Measurements from ENCODE around the gene ANXA5. TPM values are rescaled to one million over a fixed set of nuclear protein-coding genes. Genes with fewer than 3 reads are reported as not detected.

ANXA5 gene
- polyA plus RNA-seq, 1 of the 3 experiments (the other 2 are of a cell fraction), result 379 TPM

DNA sequence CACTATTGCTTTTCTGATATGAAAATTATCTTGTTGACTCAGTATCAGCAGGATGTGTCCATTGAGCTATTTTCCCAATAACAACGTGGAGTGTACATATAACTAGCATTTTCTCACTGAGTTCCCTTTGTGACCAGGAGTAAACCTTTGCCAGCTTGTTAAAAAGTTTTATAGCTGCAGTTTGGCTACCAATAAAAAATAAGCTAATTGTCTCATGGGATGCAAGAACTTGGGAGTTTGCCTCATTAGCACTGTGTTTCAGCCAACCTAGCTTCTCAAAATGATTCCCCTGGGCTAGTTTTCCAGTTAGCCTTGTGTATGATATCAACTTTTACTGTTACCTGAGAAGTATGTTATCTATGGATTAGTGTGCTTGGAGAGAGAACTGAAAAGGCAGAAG lies 24.9 kb upstream of the ANXA5 start:
- CTCF ChIA-PET, result interaction anchor here (0.9 kb wide), 1 partner anchor 15 kb away, joined by 4 read pairs; no protein-coding TSS in a partner anchor
- Histone ChIP-seq H3K4me2 (no peak overlapping the region), H3K79me2 (ENCODE audit: insufficient read depth) (no peaks in the 10 kb centered on the region)

More for the DNA sequence above, 24.9 kb upstream of the ANXA5 start:
- no peak for DNase-seq
- no peak overlapping the region for H3K27ac ChIP-seq (ENCODE audit: low read depth in 2 of 2, low read length in 1 of 2)
- H3K9me3 ChIP-seq, result no peaks in the 10 kb centered on the region
- H2AFZ ChIP-seq (ENCODE audit: low read depth), result no peak overlapping the region
- H3K27me3 ChIP-seq (ENCODE audit: insufficient read depth), result no peaks in the 10 kb centered on the region
- POLR2A ChIA-PET, result no interaction called here
- no peaks in the 10 kb centered on the region for H3K4me1 ChIP-seq (ENCODE audit: control insufficient read depth in 1 of 2, insufficient read depth in 2 of 2, low read depth in 1 of 2, low read length in 1 of 2)
- TF ChIP-seq ELF1 (IDR thresholded peaks at IDR 0.05) (no peak), RAD21 (IDR thresholded peaks at IDR 0.05; ENCODE audit: low read length) (no peak), FOXM1 (IDR thresholded peaks at IDR 0.05; ENCODE audit: low read depth) (no peak), EP300 (IDR thresholded peaks at IDR 0.05; ENCODE audit: borderline replicate concordance in 1 of 2, low read depth in 1 of 2, low read length in 1 of 2) (no peak), MXI1 (IDR thresholded peaks at IDR 0.05; ENCODE audit: low read depth, low read length) (no peak), FOXJ3 (CRISPR knock-in tag; IDR thresholded peaks at IDR 0.05) (no peak), MEF2A (IDR thresholded peaks at IDR 0.05; ENCODE audit: borderline replicate concordance, low read depth) (no peak), NFIC (IDR thresholded peaks at IDR 0.05; ENCODE audit: borderline replicate concordance) (no peak), NRF1 (IDR thresholded peaks at IDR 0.05; ENCODE audit: low read depth, low read length) (no peak), POLR2AphosphoS5 (IDR thresholded peaks at IDR 0.05; ENCODE audit: low read depth, low read length) (no peak), RCOR1 (IDR thresholded peaks at IDR 0.05; ENCODE audit: low read length) (no peak), SIN3A (IDR thresholded peaks at IDR 0.05; ENCODE audit: borderline replicate concordance, low read depth, low read length) (no peak), RXRA (IDR thresholded peaks at IDR 0.05; ENCODE audit: borderline replicate concordance, low read depth) (no peak), GATA2 (CRISPR knock-in tag; IDR thresholded peaks at IDR 0.05) (no peak)
- TF ChIP-seq, protein P1, sequence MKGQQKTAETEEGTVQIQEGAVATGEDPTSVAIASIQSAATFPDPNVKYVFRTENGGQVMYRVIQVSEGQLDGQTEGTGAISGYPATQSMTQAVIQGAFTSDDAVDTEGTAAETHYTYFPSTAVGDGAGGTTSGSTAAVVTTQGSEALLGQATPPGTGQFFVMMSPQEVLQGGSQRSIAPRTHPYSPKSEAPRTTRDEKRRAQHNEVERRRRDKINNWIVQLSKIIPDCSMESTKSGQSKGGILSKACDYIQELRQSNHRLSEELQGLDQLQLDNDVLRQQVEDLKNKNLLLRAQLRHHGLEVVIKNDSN (IDR thresholded peaks at IDR 0.05; ENCODE audit: borderline replicate concordance, low read depth), result no peak
- TF ChIP-seq, protein P2, sequence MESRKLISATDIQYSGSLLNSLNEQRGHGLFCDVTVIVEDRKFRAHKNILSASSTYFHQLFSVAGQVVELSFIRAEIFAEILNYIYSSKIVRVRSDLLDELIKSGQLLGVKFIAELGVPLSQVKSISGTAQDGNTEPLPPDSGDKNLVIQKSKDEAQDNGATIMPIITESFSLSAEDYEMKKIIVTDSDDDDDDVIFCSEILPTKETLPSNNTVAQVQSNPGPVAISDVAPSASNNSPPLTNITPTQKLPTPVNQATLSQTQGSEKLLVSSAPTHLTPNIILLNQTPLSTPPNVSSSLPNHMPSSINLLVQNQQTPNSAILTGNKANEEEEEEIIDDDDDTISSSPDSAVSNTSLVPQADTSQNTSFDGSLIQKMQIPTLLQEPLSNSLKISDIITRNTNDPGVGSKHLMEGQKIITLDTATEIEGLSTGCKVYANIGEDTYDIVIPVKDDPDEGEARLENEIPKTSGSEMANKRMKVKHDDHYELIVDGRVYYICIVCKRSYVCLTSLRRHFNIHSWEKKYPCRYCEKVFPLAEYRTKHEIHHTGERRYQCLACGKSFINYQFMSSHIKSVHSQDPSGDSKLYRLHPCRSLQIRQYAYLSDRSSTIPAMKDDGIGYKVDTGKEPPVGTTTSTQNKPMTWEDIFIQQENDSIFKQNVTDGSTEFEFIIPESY (IDR thresholded peaks at IDR 0.05; ENCODE audit: borderline replicate concordance, low read depth), result no peak
- TF ChIP-seq, protein P3, sequence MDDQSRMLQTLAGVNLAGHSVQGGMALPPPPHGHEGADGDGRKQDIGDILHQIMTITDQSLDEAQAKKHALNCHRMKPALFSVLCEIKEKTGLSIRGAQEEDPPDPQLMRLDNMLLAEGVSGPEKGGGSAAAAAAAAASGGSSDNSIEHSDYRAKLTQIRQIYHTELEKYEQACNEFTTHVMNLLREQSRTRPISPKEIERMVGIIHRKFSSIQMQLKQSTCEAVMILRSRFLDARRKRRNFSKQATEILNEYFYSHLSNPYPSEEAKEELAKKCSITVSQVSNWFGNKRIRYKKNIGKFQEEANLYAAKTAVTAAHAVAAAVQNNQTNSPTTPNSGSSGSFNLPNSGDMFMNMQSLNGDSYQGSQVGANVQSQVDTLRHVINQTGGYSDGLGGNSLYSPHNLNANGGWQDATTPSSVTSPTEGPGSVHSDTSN (IDR thresholded peaks at IDR 0.05), result no peak
- TF ChIP-seq, protein P4, sequence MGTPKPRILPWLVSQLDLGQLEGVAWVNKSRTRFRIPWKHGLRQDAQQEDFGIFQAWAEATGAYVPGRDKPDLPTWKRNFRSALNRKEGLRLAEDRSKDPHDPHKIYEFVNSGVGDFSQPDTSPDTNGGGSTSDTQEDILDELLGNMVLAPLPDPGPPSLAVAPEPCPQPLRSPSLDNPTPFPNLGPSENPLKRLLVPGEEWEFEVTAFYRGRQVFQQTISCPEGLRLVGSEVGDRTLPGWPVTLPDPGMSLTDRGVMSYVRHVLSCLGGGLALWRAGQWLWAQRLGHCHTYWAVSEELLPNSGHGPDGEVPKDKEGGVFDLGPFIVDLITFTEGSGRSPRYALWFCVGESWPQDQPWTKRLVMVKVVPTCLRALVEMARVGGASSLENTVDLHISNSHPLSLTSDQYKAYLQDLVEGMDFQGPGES (IDR thresholded peaks at IDR 0.05; ENCODE audit: low read depth, low read length), result no peak
- no peaks in the 10 kb centered on the region for H4K20me1 ChIP-seq (ENCODE audit: insufficient read depth)
- H3K36me3 ChIP-seq (replicated peaks in 1 of 2; ENCODE audit: control insufficient read depth in 1 of 2, insufficient read depth in 2 of 2, low read length in 1 of 2), result no peaks in the 10 kb centered on the region
- no peaks in the 10 kb centered on the region for H3K9me2 ChIP-seq
- no peak overlapping the region for H3K4me3 ChIP-seq (ENCODE audit: low read depth in 2 of 2, low read length in 1 of 2)
- WGBS (ENCODE audit: low lambda C conversion rate), result 20% methylated on average over 1 of the region's 1 CpG
- H3F3A ChIP-seq (replicated peaks; ENCODE audit: insufficient read depth), result no peaks in the 10 kb centered on the region
- no peak overlapping the region for H3K9ac ChIP-seq
